DND-41 (cell line): Measurements from ENCODE around the gene PDLIM5.

ENCODE experiments used
- CTCF ChIP-seq: IDR thresholded peaks from 2 replicates; pipeline ENCODE4 v1.5.1; 2012; ENCODE audit warnings: borderline replicate concordance, low read length, moderate library complexity, mild to moderate bottlenecking; ENCODE audit not compliant: poor library complexity, severe bottlenecking; ENCODE audit errors: extremely low read depth
- EZH2 ChIP-seq: IDR thresholded peaks from 3 replicates; pipeline ENCODE4 v1.6.1; 2012; ENCODE audit warnings: borderline replicate concordance, low read depth, mild to moderate bottlenecking, moderate library complexity, low read length, inconsistent platforms; ENCODE audit not compliant: severe bottlenecking

DNA sequence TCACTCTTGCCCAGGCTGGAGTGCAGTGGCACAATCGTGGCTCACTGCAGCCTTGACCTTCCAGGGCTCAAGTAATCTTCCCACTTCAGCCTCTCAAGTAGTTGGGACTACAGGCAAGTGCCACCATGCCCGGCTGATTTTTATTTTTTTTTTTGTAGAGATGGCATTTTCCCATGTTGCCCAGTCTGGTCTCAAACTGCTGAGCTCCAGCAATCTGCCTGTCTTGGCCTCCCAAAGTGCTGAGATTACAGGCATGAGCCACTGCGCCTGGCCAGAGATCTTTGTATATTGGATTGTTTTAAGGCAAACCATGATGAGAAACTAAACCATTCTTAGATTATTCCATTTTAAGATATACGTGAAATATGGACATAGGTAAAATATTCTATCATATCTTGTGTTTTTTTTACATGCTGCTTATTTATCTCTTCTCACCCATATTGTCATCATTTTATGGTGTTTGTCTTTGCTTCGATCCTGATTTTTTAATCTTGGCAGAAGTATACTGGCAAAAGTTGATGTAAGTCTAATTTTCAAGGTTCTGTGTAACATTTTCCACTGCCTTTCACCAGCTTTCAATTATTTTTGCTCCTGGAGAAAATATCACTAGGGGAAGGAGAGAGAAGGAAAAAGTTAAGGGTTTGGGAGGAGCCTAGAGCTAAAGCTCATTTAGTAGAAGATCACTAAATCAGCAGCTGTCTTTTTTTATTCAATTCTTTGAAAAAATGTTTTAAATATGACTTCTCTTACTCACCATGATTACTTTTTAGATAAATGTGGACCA, 27.8 kb downstream of the PDLIM5 start:
- no peak for TF ChIP-seq CTCF
- TF ChIP-seq EZH2 = no peak
